Osteoblast (primary cell): Measurements from ENCODE around the gene GAS1. TPM values are rescaled to one million over a fixed set of nuclear protein-coding genes. Genes with fewer than 3 reads are reported as not detected.

Experiments
- DNase-seq: peaks from one replicate; pipeline ENCODE4 v3.0.0; 2011; ENCODE audit warnings: low spot score, mixed read lengths; ENCODE audit not compliant: insufficient read length; ENCODE audit errors: missing footprints
- H2AFZ ChIP-seq: 2 replicates; pipeline ENCODE4 v1.6.0; 2011; ENCODE audit warnings: mild to moderate bottlenecking, low read length
- H3K27ac ChIP-seq: 2 replicates; pipeline ENCODE4 v1.5.1; 2011; ENCODE audit warnings: mild to moderate bottlenecking, low read depth, low read length, moderate library complexity
- H3K27me3 ChIP-seq: 2 replicates; pipeline ENCODE4 v1.6.0; 2012; ENCODE audit warnings: mild to moderate bottlenecking, control low read depth, inconsistent platforms, low read length, moderate library complexity; ENCODE audit not compliant: insufficient read depth
- H3K36me3 ChIP-seq: 2 replicates; pipeline ENCODE4 v1.5.1; 2011; ENCODE audit warnings: mild to moderate bottlenecking, low read length, control low read depth, moderate library complexity; ENCODE audit not compliant: insufficient read depth
- H3K4me1 ChIP-seq: 2 replicates; pipeline ENCODE4 v1.5.1; 2011; ENCODE audit warnings: mild to moderate bottlenecking, low read length, control low read depth, moderate library complexity; ENCODE audit not compliant: insufficient read depth
- H3K4me2 ChIP-seq: 2 replicates; pipeline ENCODE4 v1.6.0; 2011; ENCODE audit warnings: mild to moderate bottlenecking, low read length; ENCODE audit not compliant: insufficient read depth
- H3K4me3 ChIP-seq: fragments of 200-600 bp; sonication (generic); 3 replicates; pipeline ENCODE4 v1.5.1; 2012; ENCODE audit warnings: mild to moderate bottlenecking, low read length, inconsistent platforms; ENCODE audit not compliant: insufficient read depth
- H3K79me2 ChIP-seq: 2 replicates; pipeline ENCODE4 v1.6.0; 2012; ENCODE audit warnings: mild to moderate bottlenecking, low read length, control low read depth, inconsistent platforms; ENCODE audit not compliant: insufficient read depth
- H3K9me3 ChIP-seq: 2 replicates; pipeline ENCODE4 v1.5.1; 2011; ENCODE audit warnings: low read depth, low read length, control low read depth
- H4K20me1 ChIP-seq: 2 replicates; pipeline ENCODE4 v1.6.0; 2012; ENCODE audit warnings: mild to moderate bottlenecking, low read length, control low read depth; ENCODE audit not compliant: insufficient read depth
- total RNA-seq: library from RNA; depleted of rRNA; stranded (reverse); fragments of >200 nt; gene quantifications from 2 replicates; pipeline ENCODE4 v1.2.3, GENCODE V29; 2012
- TF ChIP-seq, protein P1 (sequence below): IDR thresholded peaks from 2 replicates; pipeline ENCODE4 v1.5.1; 2011; ENCODE audit warnings: mild to moderate bottlenecking, low read depth, low read length, moderate library complexity; ENCODE audit errors: extremely low read depth

Gene GAS1
- total RNA-seq, 1 donor: 107 TPM

DNA sequence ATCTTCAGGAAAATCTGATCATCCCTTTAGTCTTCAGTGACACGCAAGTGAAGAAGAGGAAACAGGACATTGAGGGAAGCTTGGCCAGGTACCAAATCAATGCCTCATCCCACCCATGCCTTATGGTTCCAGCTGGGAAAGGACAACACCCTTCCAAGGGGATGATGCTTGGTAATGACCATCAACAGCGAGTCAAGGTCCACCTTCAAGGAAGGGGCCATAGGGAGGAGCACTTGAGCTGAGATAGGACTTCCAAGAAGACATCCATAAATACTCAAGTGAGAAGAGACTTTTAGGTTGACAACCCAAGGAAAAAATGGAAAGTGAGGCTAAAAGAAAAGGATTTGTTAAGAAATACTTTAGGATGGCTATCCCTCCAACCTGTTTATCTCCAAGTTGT lies 27.1 kb upstream of the GAS1 start:
- H3K36me3 ChIP-seq: no peaks in the 10 kb centered on the region
- no peaks in the 10 kb centered on the region for H3K9me3 ChIP-seq
- TF ChIP-seq, protein P1, sequence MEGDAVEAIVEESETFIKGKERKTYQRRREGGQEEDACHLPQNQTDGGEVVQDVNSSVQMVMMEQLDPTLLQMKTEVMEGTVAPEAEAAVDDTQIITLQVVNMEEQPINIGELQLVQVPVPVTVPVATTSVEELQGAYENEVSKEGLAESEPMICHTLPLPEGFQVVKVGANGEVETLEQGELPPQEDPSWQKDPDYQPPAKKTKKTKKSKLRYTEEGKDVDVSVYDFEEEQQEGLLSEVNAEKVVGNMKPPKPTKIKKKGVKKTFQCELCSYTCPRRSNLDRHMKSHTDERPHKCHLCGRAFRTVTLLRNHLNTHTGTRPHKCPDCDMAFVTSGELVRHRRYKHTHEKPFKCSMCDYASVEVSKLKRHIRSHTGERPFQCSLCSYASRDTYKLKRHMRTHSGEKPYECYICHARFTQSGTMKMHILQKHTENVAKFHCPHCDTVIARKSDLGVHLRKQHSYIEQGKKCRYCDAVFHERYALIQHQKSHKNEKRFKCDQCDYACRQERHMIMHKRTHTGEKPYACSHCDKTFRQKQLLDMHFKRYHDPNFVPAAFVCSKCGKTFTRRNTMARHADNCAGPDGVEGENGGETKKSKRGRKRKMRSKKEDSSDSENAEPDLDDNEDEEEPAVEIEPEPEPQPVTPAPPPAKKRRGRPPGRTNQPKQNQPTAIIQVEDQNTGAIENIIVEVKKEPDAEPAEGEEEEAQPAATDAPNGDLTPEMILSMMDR: peak; percentile 23
- H2AFZ ChIP-seq: no peak overlapping the region
- no peak for DNase-seq
- peaks cover 28% of the 10 kb centered on the region for H3K4me1 ChIP-seq
- no peak overlapping the region for H3K4me3 ChIP-seq
- H3K27ac ChIP-seq: no peak overlapping the region
- H3K79me2 ChIP-seq: no peaks in the 10 kb centered on the region
- no peak overlapping the region for H3K4me2 ChIP-seq
- H3K27me3 ChIP-seq: no peaks in the 10 kb centered on the region
- H4K20me1 ChIP-seq: no peaks in the 10 kb centered on the region

DNA sequence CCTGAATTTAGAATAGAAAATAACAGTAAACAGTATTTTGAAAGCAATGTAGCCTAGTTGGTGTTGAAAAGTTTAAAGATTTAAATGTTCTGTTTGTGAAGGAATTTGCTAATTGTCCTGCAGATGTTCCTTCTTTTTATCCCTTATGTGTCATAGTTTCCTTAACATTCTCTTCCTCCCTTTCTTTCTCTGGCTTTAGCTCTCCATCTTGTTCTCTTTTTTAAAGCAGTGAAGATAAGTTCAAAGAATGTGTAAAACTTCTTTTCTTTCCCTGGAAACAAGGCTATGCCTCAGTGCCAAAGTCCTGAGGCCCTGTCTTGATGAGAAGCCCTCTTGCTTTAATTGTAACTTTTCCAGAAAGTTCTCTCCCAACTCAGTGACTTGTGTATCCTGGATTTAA lies 24.4 kb upstream of the GAS1 start:
- Histone ChIP-seq H3K36me3 (no peaks in the 10 kb centered on the region), H3K27me3 (no peaks in the 10 kb centered on the region), H2AFZ (no peak overlapping the region), H3K27ac (no peak overlapping the region), H3K4me2 (no peak overlapping the region), H3K79me2 (no peaks in the 10 kb centered on the region), H3K4me3 (no peak overlapping the region), H3K9me3 (no peaks in the 10 kb centered on the region), H3K4me1 (peaks cover 16% of the 10 kb centered on the region), H4K20me1 (no peaks in the 10 kb centered on the region)
- TF ChIP-seq, protein P1: no peak
- no peak for DNase-seq

DNA sequence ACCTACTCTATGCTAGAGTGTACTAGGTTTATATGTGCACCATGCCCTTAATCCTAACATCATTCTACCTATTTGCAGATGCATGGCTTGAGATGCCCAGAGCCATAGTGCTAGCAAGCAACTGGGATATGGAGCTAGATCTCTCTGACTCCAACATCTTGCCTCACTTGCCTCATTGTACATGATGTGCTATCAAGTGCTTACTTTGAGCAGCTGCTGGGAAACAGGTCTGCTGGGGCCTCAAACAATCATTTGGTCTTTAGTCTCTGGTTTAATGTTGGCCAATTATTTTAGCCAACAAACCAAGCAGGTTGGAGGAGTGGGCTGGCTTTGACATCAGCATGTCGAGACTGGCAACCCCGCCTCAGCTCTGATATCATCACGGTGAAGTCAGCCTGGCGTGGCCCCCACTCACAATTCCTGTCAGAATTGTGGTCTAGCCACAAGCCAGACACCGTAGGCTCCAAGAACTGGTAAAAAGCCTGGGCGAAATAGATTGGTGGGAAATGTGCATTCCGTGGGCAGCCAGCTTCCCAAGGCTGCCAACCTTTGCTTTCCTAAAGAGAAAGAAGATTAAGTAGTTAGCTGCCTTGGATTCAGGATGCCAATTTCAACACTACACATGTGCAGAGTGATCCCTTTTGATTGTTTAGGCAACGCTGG lies 21.1 kb upstream of the GAS1 start:
- no peaks in the 10 kb centered on the region for H3K9me3 ChIP-seq
- peak overlapping the region; percentile 32 for H2AFZ ChIP-seq
- H3K36me3 ChIP-seq: no peaks in the 10 kb centered on the region
- H3K4me3 ChIP-seq: no peak overlapping the region
- TF ChIP-seq, protein P1: no peak
- H3K79me2 ChIP-seq: no peaks in the 10 kb centered on the region
- peak overlapping the region; percentile 52 for H3K27ac ChIP-seq
- peaks cover 23% of the 10 kb centered on the region for H3K4me1 ChIP-seq
- DNase-seq: no peak
- peak overlapping the region; percentile 37 for H3K4me2 ChIP-seq
- no peaks in the 10 kb centered on the region for H4K20me1 ChIP-seq
- no peaks in the 10 kb centered on the region for H3K27me3 ChIP-seq

DNA sequence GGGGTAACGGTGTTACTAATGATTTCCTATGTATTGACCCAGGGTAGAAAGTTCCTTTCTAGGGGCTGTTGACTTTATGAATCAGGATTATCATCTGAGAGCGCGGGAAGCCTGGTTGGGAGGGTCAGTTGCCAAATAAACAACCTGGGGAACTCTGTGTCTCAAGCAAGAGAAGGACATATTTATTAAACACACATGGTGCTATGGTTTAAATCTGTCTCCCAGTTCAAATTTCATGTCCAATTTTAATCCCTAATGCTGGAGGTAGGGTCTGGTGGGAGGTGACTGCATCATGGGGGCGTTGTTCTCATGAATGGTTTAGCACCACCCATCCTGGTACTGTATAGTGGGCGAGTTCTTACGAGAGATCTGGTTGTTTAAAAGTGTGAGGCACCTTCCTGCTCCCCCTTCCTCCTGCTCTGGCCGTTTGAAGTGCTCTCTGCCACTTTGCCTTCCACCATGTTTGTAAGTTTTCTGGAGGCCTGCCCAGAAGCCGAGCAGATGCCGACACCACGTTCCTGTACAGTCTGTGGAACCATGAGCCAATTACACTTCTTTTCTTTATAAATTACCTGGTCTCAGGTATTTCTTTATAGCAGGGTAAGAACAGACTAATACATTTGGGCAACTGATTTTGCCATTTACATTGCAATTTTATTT lies 19.7 kb upstream of the GAS1 start:
- H3K4me2 ChIP-seq: no peak overlapping the region
- no peaks in the 10 kb centered on the region for H3K36me3 ChIP-seq
- no peak overlapping the region for H3K27ac ChIP-seq
- H3K79me2 ChIP-seq: no peaks in the 10 kb centered on the region
- H3K27me3 ChIP-seq: no peaks in the 10 kb centered on the region
- H2AFZ ChIP-seq: no peak overlapping the region
- H3K4me1 ChIP-seq: peaks cover 23% of the 10 kb centered on the region
- H3K4me3 ChIP-seq: no peak overlapping the region
- no peaks in the 10 kb centered on the region for H4K20me1 ChIP-seq
- TF ChIP-seq, protein P1: no peak
- no peak for DNase-seq
- H3K9me3 ChIP-seq: no peaks in the 10 kb centered on the region
